ENCODE measurements around the gene EPHA7. TPM values are rescaled to one million over a fixed set of nuclear protein-coding genes. Genes with fewer than 3 reads are reported as not detected.

The EPHA7 gene
- total and polyA plus RNA-seq, 4 donors, result under 0.01 to 0.37 (median 0.01) TPM; not detected in 1

DNA sequence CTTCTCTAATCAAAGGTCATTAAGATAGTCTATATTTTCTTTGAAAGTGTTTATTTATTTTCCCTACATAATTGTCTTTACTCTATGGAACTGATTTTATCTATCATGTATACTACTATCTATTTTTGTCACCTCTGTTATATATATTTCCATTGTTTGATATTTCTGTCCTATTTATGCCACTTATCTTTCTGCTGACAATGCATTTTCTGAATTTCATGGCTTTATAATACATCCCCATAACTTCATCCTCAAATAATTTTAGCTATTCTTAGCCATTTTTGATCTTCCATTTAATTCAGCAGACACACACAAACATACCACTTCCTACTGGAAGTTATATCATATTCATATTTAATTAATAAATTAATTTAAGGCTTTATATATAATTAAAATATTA, 123.7 kb downstream of the EPHA7 start:
- H3K27me3 ChIP-seq (ENCODE audit: control insufficient read depth in 4 of 4, insufficient read depth in 4 of 4, low read length in 3 of 4), result no peaks in the 10 kb centered on the region
- no peak overlapping the region for H3K4me3 ChIP-seq (ENCODE audit: low read depth in 1 of 3, low read length in 3 of 3)
- TF ChIP-seq FOXA1 (IDR thresholded peaks at IDR 0.05), result no peak
- no peak for TF ChIP-seq JUND (IDR thresholded peaks at IDR 0.05)
- TF ChIP-seq NR2F2 (IDR thresholded peaks at IDR 0.05), result no peak
- TF ChIP-seq, protein P1, sequence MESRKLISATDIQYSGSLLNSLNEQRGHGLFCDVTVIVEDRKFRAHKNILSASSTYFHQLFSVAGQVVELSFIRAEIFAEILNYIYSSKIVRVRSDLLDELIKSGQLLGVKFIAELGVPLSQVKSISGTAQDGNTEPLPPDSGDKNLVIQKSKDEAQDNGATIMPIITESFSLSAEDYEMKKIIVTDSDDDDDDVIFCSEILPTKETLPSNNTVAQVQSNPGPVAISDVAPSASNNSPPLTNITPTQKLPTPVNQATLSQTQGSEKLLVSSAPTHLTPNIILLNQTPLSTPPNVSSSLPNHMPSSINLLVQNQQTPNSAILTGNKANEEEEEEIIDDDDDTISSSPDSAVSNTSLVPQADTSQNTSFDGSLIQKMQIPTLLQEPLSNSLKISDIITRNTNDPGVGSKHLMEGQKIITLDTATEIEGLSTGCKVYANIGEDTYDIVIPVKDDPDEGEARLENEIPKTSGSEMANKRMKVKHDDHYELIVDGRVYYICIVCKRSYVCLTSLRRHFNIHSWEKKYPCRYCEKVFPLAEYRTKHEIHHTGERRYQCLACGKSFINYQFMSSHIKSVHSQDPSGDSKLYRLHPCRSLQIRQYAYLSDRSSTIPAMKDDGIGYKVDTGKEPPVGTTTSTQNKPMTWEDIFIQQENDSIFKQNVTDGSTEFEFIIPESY (IDR thresholded peaks at IDR 0.05), result no peak
- no peaks in the 10 kb centered on the region for H3K36me3 ChIP-seq (ENCODE audit: control insufficient read depth in 4 of 4, insufficient read depth in 3 of 4, low read depth in 1 of 4, low read length in 3 of 4)
- no peak for DNase-seq (ENCODE audit: low spot score)
- H3K27ac ChIP-seq (ENCODE audit: low read depth in 1 of 2, low read length in 2 of 2), result no peak overlapping the region
- H3K9me3 ChIP-seq (ENCODE audit: control insufficient read depth in 4 of 4, low read length in 3 of 4), result peaks cover 0 to 2% (median 1%) of the 10 kb centered on the region in 4 donors
- no peaks in the 10 kb centered on the region for H3K4me1 ChIP-seq (ENCODE audit: control insufficient read depth in 4 of 4, insufficient read depth in 4 of 4, low read length in 3 of 4)
- no peak overlapping the region for H3K9ac ChIP-seq (ENCODE audit: low read depth in 1 of 2, low read length in 2 of 2)

DNA sequence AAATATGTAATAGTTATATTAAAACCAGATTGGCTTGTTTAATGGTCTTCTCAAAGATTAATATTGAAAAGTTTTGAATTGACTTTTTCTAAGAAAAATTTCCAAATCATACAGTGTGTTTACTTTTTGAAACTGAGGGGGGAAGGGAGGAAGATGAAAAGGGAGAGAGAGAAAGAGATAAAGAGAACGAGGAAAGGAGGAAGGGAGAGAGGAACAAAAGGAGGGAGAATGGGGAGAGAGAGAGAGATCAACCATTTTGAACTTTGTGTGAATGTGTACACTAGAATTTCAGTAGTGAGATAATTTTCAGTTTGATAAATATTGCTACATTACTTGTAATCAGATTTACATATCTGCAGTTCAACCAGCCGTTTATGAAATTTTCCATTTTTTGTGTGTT, 124.5 kb downstream of the EPHA7 start:
- TF ChIP-seq EGR1 (IDR thresholded peaks at IDR 0.05; ENCODE audit: low read depth in 2 of 2), result no peak
- TF ChIP-seq, protein P1 (IDR thresholded peaks at IDR 0.05), result no peak
- no peak for TF ChIP-seq JUND (IDR thresholded peaks at IDR 0.05)
- no peak for TF ChIP-seq FOXA1 (IDR thresholded peaks at IDR 0.05)
- DNase-seq (ENCODE audit: low spot score), result no peak
- WGBS, result 50% methylated on average over 2 of the region's 2 CpGs
- Histone ChIP-seq H3K27me3 (ENCODE audit: control insufficient read depth in 4 of 4, insufficient read depth in 4 of 4, low read length in 3 of 4) (no peaks in the 10 kb centered on the region), H3K4me1 (ENCODE audit: control insufficient read depth in 4 of 4, insufficient read depth in 4 of 4, low read length in 3 of 4) (no peaks in the 10 kb centered on the region), H3K27ac (ENCODE audit: low read depth in 1 of 2, low read length in 2 of 2) (no peak overlapping the region), H3K9me3 (ENCODE audit: control insufficient read depth in 4 of 4, low read length in 3 of 4) (peaks cover 0 to 2% (median 1%) of the 10 kb centered on the region in 4 donors), H3K9ac (ENCODE audit: low read depth in 1 of 2, low read length in 2 of 2) (no peak overlapping the region), H3K4me3 (ENCODE audit: low read depth in 1 of 3, low read length in 3 of 3) (no peak overlapping the region), H3K36me3 (ENCODE audit: control insufficient read depth in 4 of 4, insufficient read depth in 3 of 4, low read depth in 1 of 4, low read length in 3 of 4) (no peaks in the 10 kb centered on the region)

DNA sequence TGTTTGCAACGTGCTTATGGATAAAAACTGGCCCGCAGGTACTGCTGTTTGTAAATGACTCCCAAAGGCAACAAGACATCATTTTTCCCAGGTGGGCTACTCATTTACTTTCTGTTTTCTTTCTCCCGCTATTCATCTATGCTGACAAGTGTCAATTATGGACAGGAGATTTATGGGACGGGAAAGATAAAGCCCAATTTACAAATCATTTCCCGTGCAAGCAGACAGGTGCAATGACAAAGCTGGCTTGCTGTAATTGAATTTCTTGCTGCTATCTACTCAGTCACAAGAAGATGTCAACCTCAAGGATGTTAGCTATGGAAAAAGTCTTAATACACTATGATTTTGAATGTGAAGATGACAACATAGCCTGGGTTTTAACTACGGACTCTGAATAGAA, 125.5 kb downstream of the EPHA7 start:
- H3K9ac ChIP-seq (ENCODE audit: low read depth in 1 of 2, low read length in 2 of 2), result no peak overlapping the region
- no peaks in the 10 kb centered on the region for H3K9me3 ChIP-seq (ENCODE audit: control insufficient read depth in 4 of 4, low read length in 3 of 4)
- 71% methylated on average over 6 of the region's 6 CpGs for WGBS
- TF ChIP-seq FOXA1 (IDR thresholded peaks at IDR 0.05), result no peak
- no peak for TF ChIP-seq SP1 (IDR thresholded peaks at IDR 0.05)
- TF ChIP-seq, protein P2, sequence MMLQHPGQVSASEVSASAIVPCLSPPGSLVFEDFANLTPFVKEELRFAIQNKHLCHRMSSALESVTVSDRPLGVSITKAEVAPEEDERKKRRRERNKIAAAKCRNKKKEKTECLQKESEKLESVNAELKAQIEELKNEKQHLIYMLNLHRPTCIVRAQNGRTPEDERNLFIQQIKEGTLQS (IDR thresholded peaks at IDR 0.05), result no peak
- TF ChIP-seq HNF4G (IDR thresholded peaks at IDR 0.05), result no peak
- TF ChIP-seq HNF4A (conservative IDR thresholded peaks at IDR 0.05), result no peak
- no peak for TF ChIP-seq EGR1 (IDR thresholded peaks at IDR 0.05; ENCODE audit: low read depth in 2 of 2)
- TF ChIP-seq GABPA (IDR thresholded peaks at IDR 0.05 in 1 of 2, conservative IDR thresholded peaks at IDR 0.05 in 1 of 2), result no peak
- no peak for TF ChIP-seq FOXA2 (IDR thresholded peaks at IDR 0.05)
- TF ChIP-seq, protein P1 (IDR thresholded peaks at IDR 0.05), result no peak
- TF ChIP-seq YY1 (IDR thresholded peaks at IDR 0.05), result no peak
- no peaks in the 10 kb centered on the region for H3K36me3 ChIP-seq (ENCODE audit: control insufficient read depth in 4 of 4, insufficient read depth in 3 of 4, low read depth in 1 of 4, low read length in 3 of 4)
- no peak overlapping the region for H3K27ac ChIP-seq (ENCODE audit: low read depth in 1 of 2, low read length in 2 of 2)
- no peaks in the 10 kb centered on the region for H3K27me3 ChIP-seq (ENCODE audit: control insufficient read depth in 4 of 4, insufficient read depth in 4 of 4, low read length in 3 of 4)
- DNase-seq (ENCODE audit: low spot score), result no peak
- H3K4me1 ChIP-seq (ENCODE audit: control insufficient read depth in 4 of 4, insufficient read depth in 4 of 4, low read length in 3 of 4), result no peaks in the 10 kb centered on the region
- no peak overlapping the region for H3K4me3 ChIP-seq (ENCODE audit: low read depth in 1 of 3, low read length in 3 of 3)

Measured in liver (tissue), 9 donors.